H9 (cell line): ENCODE data around the gene NLN. TPM values are rescaled to one million over a fixed set of nuclear protein-coding genes. Genes with fewer than 3 reads are reported as not detected.

Experiments
- DNase-seq: peaks from one replicate; pipeline ENCODE4 v3.0.0-alpha.2; 2017
- H2AFZ ChIP-seq: one replicate; pipeline ENCODE4 v1.6.1; 2013; ENCODE audit warnings: mild to moderate bottlenecking, low read length, control low read depth, moderate library complexity
- H2AK5ac ChIP-seq: 2 replicates; pipeline ENCODE4 v1.6.1; 2013; ENCODE audit warnings: low read length, control low read depth, mixed read lengths; ENCODE audit not compliant: insufficient read length
- H2BK120ac ChIP-seq: one replicate; pipeline ENCODE4 v1.6.1; 2013; ENCODE audit warnings: low read depth, mild to moderate bottlenecking, low read length, control low read depth, inconsistent platforms; ENCODE audit not compliant: poor library complexity, severe bottlenecking
- H2BK12ac ChIP-seq: 2 replicates; pipeline ENCODE4 v1.6.1; 2013; ENCODE audit warnings: low read length, control low read depth, mixed read lengths, low read depth; ENCODE audit not compliant: insufficient read length
- H2BK15ac ChIP-seq: 2 replicates; pipeline ENCODE4 v1.6.1; 2013; ENCODE audit warnings: low read depth, low read length, control low read depth
- H2BK20ac ChIP-seq: one replicate; pipeline ENCODE4 v1.6.1; 2013; ENCODE audit warnings: low read depth, mild to moderate bottlenecking, low read length, control low read depth, inconsistent platforms; ENCODE audit not compliant: poor library complexity, severe bottlenecking
- H2BK5ac ChIP-seq: 2 replicates; pipeline ENCODE4 v1.6.1; 2013; ENCODE audit warnings: low read length, control low read depth, mixed read lengths; ENCODE audit not compliant: insufficient read length
- H3K14ac ChIP-seq: 2 replicates; pipeline ENCODE4 v1.6.1; 2013; ENCODE audit warnings: low read length, control low read depth; ENCODE audit not compliant: insufficient read depth
- H3K18ac ChIP-seq: 2 replicates; pipeline ENCODE4 v1.6.1; 2013; ENCODE audit warnings: low read depth, mild to moderate bottlenecking, mixed read lengths, low read length, control low read depth; ENCODE audit not compliant: insufficient read length
- H3K23ac ChIP-seq: 2 replicates; pipeline ENCODE4 v1.6.1; 2013; ENCODE audit warnings: low read length, control low read depth, mixed read lengths, low read depth; ENCODE audit not compliant: insufficient read length
- H3K23me2 ChIP-seq: 2 replicates; pipeline ENCODE4 v1.6.1; 2013; ENCODE audit warnings: low read depth, mild to moderate bottlenecking, mixed read lengths, low read length, control low read depth; ENCODE audit not compliant: insufficient read length, poor library complexity, severe bottlenecking
- H3K27ac ChIP-seq: 2 replicates; pipeline ENCODE4 v1.5.1; 2013; ENCODE audit warnings: low read length, control low read depth, mixed read lengths, low read depth; ENCODE audit not compliant: insufficient read length
- H3K27me3 ChIP-seq: 2 replicates; pipeline ENCODE4 v1.6.1; 2013; ENCODE audit warnings: low read length, control low read depth, inconsistent platforms; ENCODE audit not compliant: insufficient read depth
- H3K4ac ChIP-seq: 2 replicates; pipeline ENCODE4 v1.6.1; 2013; ENCODE audit warnings: low read depth, mild to moderate bottlenecking, control low read depth, inconsistent platforms, low read length, moderate library complexity
- H3K4me1 ChIP-seq: 2 replicates; pipeline ENCODE4 v1.6.1; 2013; ENCODE audit warnings: low read length, control low read depth, inconsistent platforms; ENCODE audit not compliant: insufficient read depth
- H3K4me2 ChIP-seq: 2 replicates; pipeline ENCODE4 v1.6.1; 2013; ENCODE audit warnings: low read length, control low read depth, mixed read lengths; ENCODE audit not compliant: insufficient read length, insufficient read depth
- H3K56ac ChIP-seq: 2 replicates; pipeline ENCODE4 v1.6.1; 2013; ENCODE audit warnings: low read depth, mild to moderate bottlenecking, mixed read lengths, low read length, control low read depth; ENCODE audit not compliant: insufficient read length
- H3K79me1 ChIP-seq: 2 replicates; pipeline ENCODE4 v1.6.1; 2013; ENCODE audit warnings: low read depth, mild to moderate bottlenecking, moderate library complexity, low read length, control low read depth, inconsistent platforms; ENCODE audit not compliant: insufficient read depth, poor library complexity, severe bottlenecking
- H3K79me2 ChIP-seq: 2 replicates; pipeline ENCODE4 v1.6.1; 2013; ENCODE audit warnings: low read length, control low read depth, inconsistent platforms; ENCODE audit not compliant: insufficient read depth
- H3K9ac ChIP-seq: 2 replicates; pipeline ENCODE4 v1.6.1; 2013; ENCODE audit warnings: low read length, control low read depth, mixed read lengths; ENCODE audit not compliant: insufficient read length; ENCODE audit errors: extremely low read depth
- H3K9me3 ChIP-seq: one replicate; pipeline ENCODE4 v1.6.1; 2013; ENCODE audit warnings: low read depth, low read length, inconsistent platforms; ENCODE audit not compliant: control insufficient read depth
- H3T11ph ChIP-seq: one replicate; pipeline ENCODE4 v1.6.1; 2013; ENCODE audit warnings: mild to moderate bottlenecking, low read length, control low read depth, inconsistent platforms
- H4K20me1 ChIP-seq: one replicate; pipeline ENCODE4 v1.6.1; 2013; ENCODE audit not compliant: control insufficient read depth, insufficient read length, insufficient read depth
- H4K5ac ChIP-seq: 2 replicates; pipeline ENCODE4 v1.6.1; 2013; ENCODE audit warnings: low read depth, mild to moderate bottlenecking, mixed read lengths, low read length, control low read depth; ENCODE audit not compliant: insufficient read length
- H4K8ac ChIP-seq: replicated peaks from 2 replicates; pipeline ENCODE4 v1.6.1; 2013; ENCODE audit warnings: low read length, control low read depth, mixed read lengths, low read depth; ENCODE audit not compliant: insufficient read length
- H4K91ac ChIP-seq: 2 replicates; pipeline ENCODE4 v1.6.1; 2013; ENCODE audit warnings: low read depth, mild to moderate bottlenecking, moderate library complexity, mixed read lengths, low read length, control low read depth; ENCODE audit not compliant: insufficient read length
- H3K27ac Mint-ChIP-seq, 3 experiments: 2 replicates in 2 of 3; 3 replicates in 1 of 3; pipeline ENCODE4 v1.8.0; 2020 to 2021; ENCODE audit warnings: mixed read lengths in 3 of 3, mild to moderate bottlenecking in 1 of 3, moderate library complexity in 1 of 3
- H3K27me3 Mint-ChIP-seq: 2 replicates; pipeline ENCODE4 v1.8.0; 2021; ENCODE audit warnings: low read depth, mild to moderate bottlenecking, moderate library complexity, mixed read lengths
- H3K36me3 Mint-ChIP-seq, 3 experiments: 2 replicates in 2 of 3; 3 replicates in 1 of 3; pipeline ENCODE4 v1.8.0; 2020 to 2021; ENCODE audit warnings: low read depth in 3 of 3, mixed read lengths in 3 of 3; ENCODE audit not compliant: insufficient read depth in 1 of 3
- H3K4me1 Mint-ChIP-seq, 2 experiments: 2 replicates each; pipeline ENCODE4 v1.8.0; 2020; ENCODE audit warnings: mixed read lengths in 2 of 2
- H3K4me3 Mint-ChIP-seq, 2 experiments: 2 replicates in 1 of 2; 3 replicates in 1 of 2; pipeline ENCODE4 v1.8.0; 2020 to 2021; ENCODE audit warnings: mild to moderate bottlenecking in 2 of 2, mixed read lengths in 2 of 2, moderate library complexity in 1 of 2
- H3K9me3 Mint-ChIP-seq, 2 experiments: 2 replicates in 1 of 2; 3 replicates in 1 of 2; pipeline ENCODE4 v1.8.0; 2020; ENCODE audit warnings: mild to moderate bottlenecking in 2 of 2, mixed read lengths in 2 of 2, moderate library complexity in 1 of 2
- whole genome bisulfite sequencing: extraction: QIAGEN DNeasy Blood & Tissue Kit; methylation state at CpG from one replicate; pipeline ENCODE4 v1.1.7; 2013; ENCODE audit warnings: missing lambda C conversion rate, low lambda C conversion rate, mixed read lengths; ENCODE audit not compliant: insufficient read length; ENCODE audit errors: extremely low coverage; 5-methylcytosine and 5-hydroxymethylcytosine counted together
- total RNA-seq: library from RNA; stranded (reverse); gene quantifications from 2 replicates; pipeline ENCODE4 v1.2.1, GENCODE V29; 2021
- TF ChIP-seq, protein P1 (sequence below): fragments of 200-600 bp; sonication (generic); conservative IDR thresholded peaks from 3 replicates; pipeline ENCODE4 v1.8.0; 2021; ENCODE audit warnings: antibody characterized with exemption, mild to moderate bottlenecking

The NLN gene
- total RNA-seq, 1 experiment from 2014 or later: 137 TPM

DNA sequence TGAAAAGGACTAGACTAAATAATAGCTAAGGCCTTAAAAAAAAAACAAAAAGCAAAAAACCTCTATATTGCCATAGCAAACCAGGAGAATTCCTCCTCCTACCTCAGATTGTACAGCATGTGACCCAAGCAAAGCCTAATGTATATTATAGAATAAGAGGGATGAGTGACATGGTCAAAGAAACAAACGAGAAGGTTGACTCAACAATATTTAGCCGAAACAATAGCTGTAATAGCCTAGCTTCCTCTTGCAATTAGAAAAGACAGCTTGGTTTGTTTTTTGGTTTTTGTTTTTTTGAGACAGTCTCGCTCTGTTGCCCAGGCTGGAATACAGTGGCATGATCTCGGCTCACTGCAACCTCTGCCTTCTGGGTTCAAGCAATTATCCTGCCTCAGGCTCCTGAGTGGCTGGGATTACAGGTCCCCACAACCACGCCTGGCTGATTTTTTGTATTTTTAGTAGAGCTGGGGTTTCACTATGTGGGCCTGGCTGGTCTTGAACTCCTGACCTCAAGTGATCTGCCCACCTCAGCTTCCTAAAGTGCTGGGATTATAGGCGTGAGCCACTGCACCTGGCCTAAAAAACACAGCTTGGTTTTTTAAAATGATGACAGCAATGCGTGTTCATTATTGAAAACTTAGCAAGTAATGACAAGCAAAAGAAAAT lies 5.6 kb downstream of the NLN start:
- peaks cover 24 to 32% of the 10 kb centered on the region in 2 experiments for H3K4me1 Mint-ChIP-seq
- H4K20me1 ChIP-seq: no peaks in the 10 kb centered on the region
- H3K18ac ChIP-seq: no peak overlapping the region

More for the DNA sequence above, 5.6 kb downstream of the NLN start:
- Mint-ChIP-seq H3K27me3 (no peaks in the 10 kb centered on the region; the same call in 1 of the 2 replicates), H3K36me3 (peaks cover 7 to 31% (median 9%) of the 10 kb centered on the region in 3 experiments; a peak in 5 of 7 replicates), H3K9me3 (no peaks in the 10 kb centered on the region; a peak in 1 of 5 replicates), H3K27ac (no peak overlapping the region; a peak in 1 of 7 replicates), H3K4me3 (no peak overlapping the region)
- Histone ChIP-seq H3K27ac (no peak overlapping the region), H3K27me3 (no peaks in the 10 kb centered on the region), H2BK120ac (no peak overlapping the region), H3K79me1 (peaks cover 16% of the 10 kb centered on the region), H3K4ac (no peak overlapping the region), H4K8ac (no peak overlapping the region), H2BK15ac (no peak overlapping the region), H4K91ac (no peak overlapping the region), H2AK5ac (no peak overlapping the region), H3K4me2 (no peak overlapping the region), H3K23ac (no peak overlapping the region), H2AFZ (no peak overlapping the region), H4K5ac (no peak overlapping the region), H2BK12ac (no peak overlapping the region), H3K9ac (no peak overlapping the region), H3K23me2 (peaks cover 2% of the 10 kb centered on the region), H3T11ph (no peak overlapping the region), H3K79me2 (peaks cover 42% of the 10 kb centered on the region; the same call in 1 of the 2 replicates), H2BK5ac (no peak overlapping the region), H2BK20ac (no peak overlapping the region), H3K56ac (no peak overlapping the region), H3K14ac (no peak overlapping the region), H3K9me3 (no peaks in the 10 kb centered on the region), H3K4me1 (no peaks in the 10 kb centered on the region)
- DNase-seq: no peak
- TF ChIP-seq, protein P1, sequence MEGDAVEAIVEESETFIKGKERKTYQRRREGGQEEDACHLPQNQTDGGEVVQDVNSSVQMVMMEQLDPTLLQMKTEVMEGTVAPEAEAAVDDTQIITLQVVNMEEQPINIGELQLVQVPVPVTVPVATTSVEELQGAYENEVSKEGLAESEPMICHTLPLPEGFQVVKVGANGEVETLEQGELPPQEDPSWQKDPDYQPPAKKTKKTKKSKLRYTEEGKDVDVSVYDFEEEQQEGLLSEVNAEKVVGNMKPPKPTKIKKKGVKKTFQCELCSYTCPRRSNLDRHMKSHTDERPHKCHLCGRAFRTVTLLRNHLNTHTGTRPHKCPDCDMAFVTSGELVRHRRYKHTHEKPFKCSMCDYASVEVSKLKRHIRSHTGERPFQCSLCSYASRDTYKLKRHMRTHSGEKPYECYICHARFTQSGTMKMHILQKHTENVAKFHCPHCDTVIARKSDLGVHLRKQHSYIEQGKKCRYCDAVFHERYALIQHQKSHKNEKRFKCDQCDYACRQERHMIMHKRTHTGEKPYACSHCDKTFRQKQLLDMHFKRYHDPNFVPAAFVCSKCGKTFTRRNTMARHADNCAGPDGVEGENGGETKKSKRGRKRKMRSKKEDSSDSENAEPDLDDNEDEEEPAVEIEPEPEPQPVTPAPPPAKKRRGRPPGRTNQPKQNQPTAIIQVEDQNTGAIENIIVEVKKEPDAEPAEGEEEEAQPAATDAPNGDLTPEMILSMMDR: no peak
- WGBS: no CpG with 5 or more reads among the region's 7 CpGs
